Activated CD4-positive, CD25-positive, alpha-beta regulatory T cell (primary cell): Measurements from ENCODE around the gene ZFYVE28.

ENCODE experiments used
- DNase-seq, 4 experiments: peaks; one replicate each; lab custom pipeline; 2025; lab: John Stamatoyannopoulos, UW

ZFYVE28 gene

GRCh38 chr4:2331519-2332200 is 86.8 kb downstream of the ZFYVE28 start:
- no peak for DNase-seq

- DNase-seq = no peak
These were observed 87.4 kb downstream of the ZFYVE28 start for GRCh38 chr4:2331043-2331420.

- DNase-seq = no peak
These were observed 88.1 kb downstream of the ZFYVE28 start for GRCh38 chr4:2330091-2331042.

- DNase-seq = no peak
These were observed 90.9 kb downstream of the ZFYVE28 start for GRCh38 chr4:2327579-2327978.

DNA sequence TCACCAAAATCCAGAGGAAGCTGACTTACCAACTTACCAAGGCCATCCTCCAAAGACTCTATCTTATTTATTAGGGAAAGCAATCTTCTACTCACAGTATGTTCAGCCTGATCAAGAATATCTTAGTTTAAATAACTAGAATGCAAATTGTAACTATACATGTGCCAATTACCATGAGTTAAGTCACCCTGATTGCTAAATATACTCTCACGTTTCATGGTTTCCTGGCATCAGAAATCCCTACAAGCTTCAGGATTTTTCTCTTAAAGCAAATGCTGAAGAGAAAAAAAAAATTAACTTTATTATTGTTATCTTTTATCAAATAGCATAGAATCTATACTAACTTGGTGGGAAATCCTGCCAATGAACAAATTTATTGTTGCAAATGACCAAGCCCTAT is 93.6 kb downstream of the ZFYVE28 start:
- DNase-seq = no peak

GRCh38 chr4:2322841-2323240 is 95.6 kb downstream of the ZFYVE28 start:
- no peak for DNase-seq

DNA sequence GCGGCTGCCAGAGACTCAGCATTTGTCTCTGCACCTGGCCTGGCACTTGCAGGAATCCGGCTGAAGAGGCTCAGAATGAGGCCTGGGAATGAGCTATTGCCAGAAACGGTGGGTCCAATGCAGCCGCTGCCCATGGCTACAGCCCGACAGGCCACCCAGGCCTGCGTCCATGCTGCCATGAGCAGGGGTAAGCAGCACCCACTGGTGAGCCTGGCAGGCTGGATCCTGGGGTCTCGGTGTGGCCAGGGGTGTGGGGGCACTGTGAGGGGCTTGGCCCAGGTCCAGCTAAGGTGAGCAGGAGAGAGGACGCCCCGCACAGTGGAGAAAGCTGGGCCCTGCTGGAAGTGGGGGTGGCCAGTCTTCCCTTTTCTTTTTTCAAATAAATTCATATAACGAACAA is 96.2 kb downstream of the ZFYVE28 start:
- no peak for DNase-seq

- no peak for DNase-seq
These were observed 96.9 kb downstream of the ZFYVE28 start for GRCh38 chr4:2321279-2322196.

- no peak for DNase-seq
These were observed 97.7 kb downstream of the ZFYVE28 start for GRCh38 chr4:2320746-2321145.

DNA sequence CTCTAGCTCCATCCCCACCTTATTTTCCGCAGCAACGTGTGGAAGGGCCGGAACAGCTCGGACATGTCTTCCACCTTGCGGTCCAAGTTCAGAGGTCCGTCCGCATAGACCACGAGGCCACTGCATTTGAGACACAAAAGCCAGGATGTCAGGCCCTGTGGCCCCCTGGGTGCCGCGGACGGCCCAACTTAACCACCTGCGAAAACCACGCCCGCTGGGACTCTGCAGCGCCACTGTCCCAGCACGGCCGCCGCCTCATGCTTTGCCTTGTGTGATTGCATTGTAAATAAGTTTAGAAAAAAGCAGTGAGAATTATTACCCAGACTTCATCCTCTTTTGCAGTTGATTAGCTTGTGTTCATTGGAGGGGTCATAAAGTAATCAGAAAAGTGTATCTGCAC is 98.3 kb downstream of the ZFYVE28 start:
- DNase-seq = no peak

GRCh38 chr4:2318885-2319284 is 99.6 kb downstream of the ZFYVE28 start:
- no peak for DNase-seq

GRCh38 chr4:2318476-2318875 is 100.0 kb downstream of the ZFYVE28 start:
- no peak for DNase-seq

- DNase-seq = no peak
These were observed 105.1 kb downstream of the ZFYVE28 start for GRCh38 chr4:2313366-2313765.

DNA sequence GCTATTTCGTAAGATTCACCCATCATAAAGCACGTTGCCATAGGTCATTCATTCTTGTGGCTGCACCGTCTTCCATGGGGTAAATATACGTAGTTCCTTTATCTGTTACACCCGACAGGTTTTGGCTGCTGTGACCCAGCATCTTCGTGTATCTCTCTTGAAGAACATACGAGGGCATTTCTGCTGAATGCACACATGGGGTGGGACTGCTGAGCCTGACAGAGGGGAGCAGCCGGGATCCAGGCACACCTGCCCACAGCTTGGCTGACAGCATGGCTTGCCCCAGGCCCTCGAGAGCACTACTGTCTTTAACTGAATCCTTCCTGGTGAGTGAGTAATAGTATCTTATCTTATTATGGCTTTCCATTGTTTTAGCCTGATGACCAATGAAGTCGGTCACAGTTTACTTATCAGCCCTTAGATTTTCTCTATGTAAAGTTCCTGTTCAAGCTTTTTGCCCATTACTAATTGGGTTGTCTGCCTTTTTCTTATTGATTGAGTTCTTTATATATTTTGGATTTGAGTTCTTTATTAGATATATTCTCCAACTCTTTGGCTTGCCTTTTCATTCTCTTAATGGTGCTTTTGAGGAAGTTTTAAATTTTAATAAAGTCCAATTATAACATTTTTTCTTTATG is 111.6 kb downstream of the ZFYVE28 start:
- no peak for DNase-seq

GRCh38 chr4:2305766-2306501 is 112.5 kb downstream of the ZFYVE28 start:
- DNase-seq = no peak

- no peak for DNase-seq
These were observed 113.4 kb downstream of the ZFYVE28 start for GRCh38 chr4:2304877-2305561.

- DNase-seq = no peak
These were observed 114.0 kb downstream of the ZFYVE28 start for GRCh38 chr4:2304321-2304876.

- no peak for DNase-seq
These were observed 114.6 kb downstream of the ZFYVE28 start for GRCh38 chr4:2303686-2304320.

DNA sequence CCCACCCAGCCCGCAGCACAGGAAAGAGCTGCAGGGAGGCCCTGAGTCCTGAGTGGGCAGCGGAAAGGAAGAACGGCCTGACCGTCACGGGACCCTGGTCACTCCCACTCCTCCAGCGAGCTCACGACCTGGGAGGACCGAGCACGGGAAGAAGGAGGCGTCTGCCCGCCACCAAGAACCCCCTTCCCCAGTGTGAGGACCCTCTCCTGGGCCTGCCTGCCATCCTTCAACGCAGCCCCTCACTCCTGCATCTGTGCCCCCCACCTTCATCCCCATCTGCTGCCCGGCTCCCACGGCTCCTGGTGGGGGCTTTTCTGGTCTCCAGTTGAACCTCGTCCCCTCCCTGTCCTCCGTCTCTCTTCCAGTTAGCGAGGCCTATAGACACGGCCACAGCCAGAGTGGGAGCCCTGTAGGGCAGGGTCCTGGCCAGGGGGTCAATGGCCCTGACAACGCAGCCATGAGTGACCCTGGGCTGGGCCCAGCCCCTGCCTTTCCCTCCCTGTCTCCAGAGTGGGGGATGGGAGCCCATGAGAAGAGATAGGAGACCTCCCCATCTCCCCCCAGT is 115.2 kb downstream of the ZFYVE28 start:
- no peak for DNase-seq
